COLO668 (cell line): ENCODE data around the gene SNRPB.

Experiments used
- DNase-seq: peaks from one replicate; lab custom pipeline; 2025; ENCODE audit not compliant: unreplicated experiment; lab: John Stamatoyannopoulos, UW

Gene SNRPB

GRCh38 chr20:2475850-2476741, 5.5 kb upstream of the SNRPB start:
- no peak for DNase-seq

GRCh38 chr20:2473516-2473915, 2.9 kb upstream of the SNRPB start:
- DNase-seq: no peak

GRCh38 chr20:2469991-2470422, 582 bp downstream of the SNRPB start:
- peak; percentile 68 for DNase-seq

GRCh38 chr20:2468581-2469407, 1.8 kb downstream of the SNRPB start:
- DNase-seq: no peak

- no peak for DNase-seq
Observed at GRCh38 chr20:2467412-2467811, 3.2 kb downstream of the SNRPB start.

- no peak for DNase-seq
Observed at GRCh38 chr20:2465100-2465499, 5.5 kb downstream of the SNRPB start.

GRCh38 chr20:2463616-2464365, 6.8 kb downstream of the SNRPB start:
- DNase-seq: no peak

- DNase-seq: no peak
Observed at GRCh38 chr20:2462484-2462883, 8.1 kb downstream of the SNRPB start.

- no peak for DNase-seq
Observed at GRCh38 chr20:2460752-2461424, 9.7 kb downstream of the SNRPB start.

- no peak for DNase-seq
Observed at GRCh38 chr20:2459981-2460751, 10.4 kb downstream of the SNRPB start.

- DNase-seq: no peak
Observed at GRCh38 chr20:2458919-2459499, 11.6 kb downstream of the SNRPB start.

GRCh38 chr20:2455771-2456497, 14.7 kb downstream of the SNRPB start:
- no peak for DNase-seq

GRCh38 chr20:2453792-2454191, 16.8 kb downstream of the SNRPB start:
- DNase-seq: no peak

GRCh38 chr20:2451939-2452732, 18.5 kb downstream of the SNRPB start:
- peak; percentile 76 for DNase-seq

- no peak for DNase-seq
Observed at GRCh38 chr20:2451422-2451821, 19.2 kb downstream of the SNRPB start.

- DNase-seq: no peak
Observed at GRCh38 chr20:2449386-2449785, 21.2 kb downstream of the SNRPB start.

- DNase-seq: no peak
Observed at GRCh38 chr20:2446845-2447244, 23.7 kb downstream of the SNRPB start.

GRCh38 chr20:2431185-2431584, 39.4 kb downstream of the SNRPB start:
- DNase-seq: no peak
